Dendritic cell treated with granulocyte-macrophage colony-stimulating factor and Interleukin-4, amounts not matched to agents 40 ng/mL and 50 ng/mL, for 4 days (primary cell): ENCODE data around the gene GJC1.
A peak's percentile ranks its signal among the peaks of the same experiment; 100 is the strongest.

Source experiments
- H3K27ac Mint-ChIP-seq: one replicate; pipeline ENCODE4 v1.8.0; 2022; ENCODE audit warnings: mild to moderate bottlenecking, mixed read lengths
- H3K27me3 Mint-ChIP-seq: one replicate; pipeline ENCODE4 v1.8.0; 2022; ENCODE audit warnings: mild to moderate bottlenecking, mixed read lengths
- H3K36me3 Mint-ChIP-seq: one replicate; pipeline ENCODE4 v1.8.0; 2022; ENCODE audit warnings: low read depth, mixed read lengths
- H3K4me1 Mint-ChIP-seq: one replicate; pipeline ENCODE4 v1.8.0; 2022; ENCODE audit warnings: low read depth, mixed read lengths
- H3K4me3 Mint-ChIP-seq: one replicate; pipeline ENCODE4 v1.8.0; 2022; ENCODE audit warnings: mild to moderate bottlenecking, moderate library complexity, mixed read lengths
- H3K9me3 Mint-ChIP-seq: one replicate; pipeline ENCODE4 v1.8.0; 2022; ENCODE audit warnings: mixed read lengths
- intact Hi-C: fragments of 100-400 bp; cut with micrococcal nuclease; formaldehyde crosslinking; loops from one replicate; pipeline ENCODE4 v1.15.0; 2022

GJC1 gene

GRCh38 chr17:44804302-44805089, 25.6 kb downstream of the GJC1 start:
- Mint-ChIP-seq H3K4me3 (no peak overlapping the region), H3K4me1 (no peaks in the 10 kb centered on the region), H3K36me3 (no peaks in the 10 kb centered on the region), H3K27me3 (peaks cover 34% of the 10 kb centered on the region), H3K9me3 (no peaks in the 10 kb centered on the region), H3K27ac (no peak overlapping the region)
- intact Hi-C loops, result no loop called here

- no peaks in the 10 kb centered on the region for H3K9me3 Mint-ChIP-seq
- H3K4me3 Mint-ChIP-seq, result no peak overlapping the region
- no peaks in the 10 kb centered on the region for H3K4me1 Mint-ChIP-seq
- no peak overlapping the region for H3K27ac Mint-ChIP-seq
- intact Hi-C loops, result no loop called here
- no peaks in the 10 kb centered on the region for H3K36me3 Mint-ChIP-seq
- H3K27me3 Mint-ChIP-seq, result peaks cover 22% of the 10 kb centered on the region
Measured at GRCh38 chr17:44801880-44802279, 28.2 kb downstream of the GJC1 start.

- Mint-ChIP-seq H3K36me3 (no peaks in the 10 kb centered on the region), H3K4me1 (peaks cover 23% of the 10 kb centered on the region)
- intact Hi-C loops, result no loop called here
Measured at GRCh38 chr17:44798356-44798755, 31.7 kb downstream of the GJC1 start.

GRCh38 chr17:44797802-44798201, 32.3 kb downstream of the GJC1 start:
- Mint-ChIP-seq H3K36me3 (no peaks in the 10 kb centered on the region), H3K27ac (no peak overlapping the region), H3K4me1 (peaks cover 23% of the 10 kb centered on the region), H3K27me3 (peaks cover 6% of the 10 kb centered on the region), H3K9me3 (no peaks in the 10 kb centered on the region), H3K4me3 (no peak overlapping the region)
- intact Hi-C loops, result no loop called here

More at GRCh38 chr17:44798356-44798755, 31.7 kb downstream of the GJC1 start:
- Mint-ChIP-seq H3K4me3 (no peak overlapping the region), H3K27ac (no peak overlapping the region), H3K27me3 (peaks cover 6% of the 10 kb centered on the region), H3K9me3 (no peaks in the 10 kb centered on the region)

GRCh38 chr17:44796731-44797130, 33.4 kb downstream of the GJC1 start:
- H3K9me3 Mint-ChIP-seq, result no peaks in the 10 kb centered on the region
- H3K36me3 Mint-ChIP-seq, result no peaks in the 10 kb centered on the region
- H3K4me1 Mint-ChIP-seq, result peaks cover 23% of the 10 kb centered on the region
- H3K27me3 Mint-ChIP-seq, result peaks cover 4% of the 10 kb centered on the region
- no peak overlapping the region for H3K27ac Mint-ChIP-seq
- intact Hi-C loops, result no loop called here
- no peak overlapping the region for H3K4me3 Mint-ChIP-seq

GRCh38 chr17:44795928-44796327, 34.2 kb downstream of the GJC1 start:
- H3K4me1 Mint-ChIP-seq, result peaks cover 23% of the 10 kb centered on the region
- H3K4me3 Mint-ChIP-seq, result no peak overlapping the region
- no peaks in the 10 kb centered on the region for H3K9me3 Mint-ChIP-seq
- no peaks in the 10 kb centered on the region for H3K36me3 Mint-ChIP-seq
- intact Hi-C loops, result no loop called here
- peaks cover 2% of the 10 kb centered on the region for H3K27me3 Mint-ChIP-seq
- H3K27ac Mint-ChIP-seq, result peak overlapping the region; percentile 94

- no peaks in the 10 kb centered on the region for H3K36me3 Mint-ChIP-seq
- no peaks in the 10 kb centered on the region for H3K9me3 Mint-ChIP-seq
- H3K27me3 Mint-ChIP-seq, result peaks cover 2% of the 10 kb centered on the region
- no peak overlapping the region for H3K4me3 Mint-ChIP-seq
- peak overlapping the region; percentile 94 for H3K27ac Mint-ChIP-seq
- intact Hi-C loops, result no loop called here
- H3K4me1 Mint-ChIP-seq, result peaks cover 23% of the 10 kb centered on the region
Measured at GRCh38 chr17:44795421-44795820, 34.7 kb downstream of the GJC1 start.

GRCh38 chr17:44794851-44795413, 35.2 kb downstream of the GJC1 start:
- Mint-ChIP-seq H3K36me3 (no peaks in the 10 kb centered on the region), H3K4me3 (peak overlapping the region; percentile 45), H3K27ac (peak overlapping the region; percentile 94), H3K27me3 (peaks cover 2% of the 10 kb centered on the region), H3K9me3 (no peaks in the 10 kb centered on the region), H3K4me1 (peaks cover 23% of the 10 kb centered on the region)
- intact Hi-C loops, result no loop called here

GRCh38 chr17:44793885-44794842, 35.9 kb downstream of the GJC1 start:
- intact Hi-C loops, result no loop called here
- Mint-ChIP-seq H3K4me3 (peak overlapping the region; percentile 45), H3K4me1 (peaks cover 23% of the 10 kb centered on the region), H3K9me3 (no peaks in the 10 kb centered on the region), H3K36me3 (no peaks in the 10 kb centered on the region), H3K27ac (peak overlapping the region; percentile 94), H3K27me3 (peaks cover 2% of the 10 kb centered on the region)

- Mint-ChIP-seq H3K9me3 (no peaks in the 10 kb centered on the region), H3K4me1 (peaks cover 23% of the 10 kb centered on the region), H3K27ac (no peak overlapping the region)
Measured at GRCh38 chr17:44792276-44792675, 37.8 kb downstream of the GJC1 start.

GRCh38 chr17:44788139-44788538, 41.9 kb downstream of the GJC1 start:
- intact Hi-C loops, result no loop called here
- no peaks in the 10 kb centered on the region for H3K36me3 Mint-ChIP-seq
- H3K4me3 Mint-ChIP-seq, result no peak overlapping the region
- peaks cover 19% of the 10 kb centered on the region for H3K27me3 Mint-ChIP-seq
- no peak overlapping the region for H3K27ac Mint-ChIP-seq
- H3K4me1 Mint-ChIP-seq, result no peaks in the 10 kb centered on the region
- no peaks in the 10 kb centered on the region for H3K9me3 Mint-ChIP-seq

More at GRCh38 chr17:44792276-44792675, 37.8 kb downstream of the GJC1 start:
- no peak overlapping the region for H3K4me3 Mint-ChIP-seq
- intact Hi-C loops, result no loop called here
- H3K36me3 Mint-ChIP-seq, result no peaks in the 10 kb centered on the region
- peaks cover 9% of the 10 kb centered on the region for H3K27me3 Mint-ChIP-seq

- H3K36me3 Mint-ChIP-seq, result no peaks in the 10 kb centered on the region
- no peak overlapping the region for H3K4me3 Mint-ChIP-seq
- H3K27ac Mint-ChIP-seq, result no peak overlapping the region
- no peaks in the 10 kb centered on the region for H3K4me1 Mint-ChIP-seq
- H3K27me3 Mint-ChIP-seq, result peaks cover 19% of the 10 kb centered on the region
- H3K9me3 Mint-ChIP-seq, result no peaks in the 10 kb centered on the region
- intact Hi-C loops, result no loop called here
Measured at GRCh38 chr17:44787271-44787940, 42.7 kb downstream of the GJC1 start.

- Mint-ChIP-seq H3K4me1 (no peaks in the 10 kb centered on the region), H3K27me3 (peaks cover 23% of the 10 kb centered on the region), H3K27ac (no peak overlapping the region), H3K4me3 (no peak overlapping the region), H3K9me3 (no peaks in the 10 kb centered on the region), H3K36me3 (no peaks in the 10 kb centered on the region)
- intact Hi-C loops, result no loop called here
Measured at GRCh38 chr17:44786551-44787081, 43.5 kb downstream of the GJC1 start.
